Vagina (tissue), 2 donors: Measurements from ENCODE around the gene MCTP2. TPM values are rescaled to one million over a fixed set of nuclear protein-coding genes. Genes with fewer than 3 reads are reported as not detected.

ENCODE experiments used
- DNase-seq, 2 donors: peaks; one replicate each; pipeline ENCODE4 v3.0.0-alpha.2; 2017; ENCODE audit errors: extremely low spot score in 2 of 2
- H3K27ac ChIP-seq: fragments of 200-600 bp; sonication (generic); one replicate; pipeline ENCODE4 v1.5.1; 2019
- H3K27me3 ChIP-seq: fragments of 200-600 bp; sonication (generic); one replicate; pipeline ENCODE4 v1.5.1; 2019
- H3K36me3 ChIP-seq, 2 donors: fragments of 200-600 bp; sonication (generic); one replicate each; pipeline ENCODE4 v1.5.1; 2017 to 2019
- H3K4me1 ChIP-seq: fragments of 200-600 bp; sonication (generic); one replicate; pipeline ENCODE4 v1.5.1; 2019
- H3K4me3 ChIP-seq, 2 donors: fragments of 200-600 bp; sonication (generic); 1 replicate in 1 of 2; 2 replicates in 1 of 2; pipeline ENCODE4 v1.5.1; 2016 to 2019
- H3K9me3 ChIP-seq: fragments of 200-600 bp; sonication (generic); one replicate; pipeline ENCODE4 v1.5.1; 2019
- CTCF ChIP-seq, 3 experiments: fragments of 450-650 bp in 2 of 3; fragments of 200-600 bp in 1 of 3; sonication (generic) in 1 of 3; IDR thresholded peaks; one replicate each; pipeline ENCODE4 v1.5.1; 2017 to 2019; ENCODE audit warnings: antibody characterized with exemption in 3 of 3, mild to moderate bottlenecking in 2 of 3, moderate library complexity in 2 of 3
- POLR2A ChIP-seq, 2 donors: fragments of 450-650 bp; IDR thresholded peaks; one replicate each; pipeline ENCODE4 v1.6.1; 2017; ENCODE audit warnings: antibody characterized with exemption in 2 of 2, mild to moderate bottlenecking in 2 of 2, moderate library complexity in 2 of 2
- POLR2AphosphoS5 ChIP-seq, 2 donors: sonication (generic); formaldehyde crosslinking; IDR thresholded peaks; one replicate each; pipeline ENCODE4 v1.9.0; 2017; ENCODE audit warnings: antibody characterized with exemption in 2 of 2, mild to moderate bottlenecking in 2 of 2, low read depth in 1 of 2; ENCODE audit not compliant: insufficient read depth in 1 of 2
- intact Hi-C: fragments of 100-400 bp; cut with DNase I; formaldehyde crosslinking; loops from one replicate; pipeline ENCODE4 v1.15.1; 2023
- total RNA-seq: library from RNA; depleted of rRNA; stranded (reverse); fragments of >200 nt; gene quantifications from one replicate; pipeline ENCODE4 v1.2.3, GENCODE V29; 2016

The MCTP2 gene
- total RNA-seq, 1 donor from 2014 or later = 21.1 TPM

- Histone ChIP-seq H3K27me3 (no peaks in the 10 kb centered on the region), H3K36me3 (peaks cover 0 to 2% of the 10 kb centered on the region in 2 donors), H3K9me3 (no peaks in the 10 kb centered on the region), H3K27ac (no peak overlapping the region), H3K4me3 (no peak overlapping the region), H3K4me1 (no peaks in the 10 kb centered on the region)
- intact Hi-C loops = no loop called here
- DNase-seq = no peak
- TF ChIP-seq CTCF (IDR thresholded peaks at IDR 0.05) = no peak
These were observed 214.3 kb downstream of the MCTP2 start for GRCh38 chr15:94445566-94446160.

- TF ChIP-seq POLR2AphosphoS5 (IDR thresholded peaks at IDR 0.05; ENCODE audit: insufficient read depth in 1 of 2, low read depth in 1 of 2) (no peak), CTCF (IDR thresholded peaks at IDR 0.05) (no peak), POLR2A (IDR thresholded peaks at IDR 0.05) (no peak)
- Histone ChIP-seq H3K36me3 (no peaks in the 10 kb centered on the region), H3K27me3 (no peaks in the 10 kb centered on the region), H3K4me1 (no peaks in the 10 kb centered on the region), H3K4me3 (no peak overlapping the region), H3K9me3 (no peaks in the 10 kb centered on the region), H3K27ac (no peak overlapping the region)
- intact Hi-C loops = no loop called here
- no peak for DNase-seq
These were observed 215.1 kb downstream of the MCTP2 start for GRCh38 chr15:94446441-94446840.

GRCh38 chr15:94451466-94451865, 220.1 kb downstream of the MCTP2 start:
- H3K36me3 ChIP-seq = no peaks in the 10 kb centered on the region
- H3K4me1 ChIP-seq = no peaks in the 10 kb centered on the region
- no peaks in the 10 kb centered on the region for H3K9me3 ChIP-seq
- no peaks in the 10 kb centered on the region for H3K27me3 ChIP-seq
- TF ChIP-seq CTCF (IDR thresholded peaks at IDR 0.05) (no peak), POLR2A (IDR thresholded peaks at IDR 0.05) (no peak), POLR2AphosphoS5 (IDR thresholded peaks at IDR 0.05; ENCODE audit: insufficient read depth in 1 of 2, low read depth in 1 of 2) (no peak)
- intact Hi-C loops = no loop called here
- no peak overlapping the region for H3K27ac ChIP-seq
- DNase-seq = no peak
- H3K4me3 ChIP-seq = no peak overlapping the region

GRCh38 chr15:94453227-94453988, 222.0 kb downstream of the MCTP2 start:
- no peak for TF ChIP-seq CTCF (IDR thresholded peaks at IDR 0.05)
- no peak for TF ChIP-seq POLR2AphosphoS5 (IDR thresholded peaks at IDR 0.05; ENCODE audit: insufficient read depth in 1 of 2, low read depth in 1 of 2)
- no peak for TF ChIP-seq POLR2A (IDR thresholded peaks at IDR 0.05)
- no peak overlapping the region for H3K4me3 ChIP-seq
- intact Hi-C loops = no loop called here
- no peaks in the 10 kb centered on the region for H3K36me3 ChIP-seq
- H3K27ac ChIP-seq = no peak overlapping the region
- no peaks in the 10 kb centered on the region for H3K27me3 ChIP-seq
- no peak for DNase-seq
- no peaks in the 10 kb centered on the region for H3K9me3 ChIP-seq
- H3K4me1 ChIP-seq = no peaks in the 10 kb centered on the region

GRCh38 chr15:94455297-94455696, 223.9 kb downstream of the MCTP2 start:
- TF ChIP-seq CTCF (IDR thresholded peaks at IDR 0.05) = no peak
- TF ChIP-seq POLR2AphosphoS5 (IDR thresholded peaks at IDR 0.05; ENCODE audit: insufficient read depth in 1 of 2, low read depth in 1 of 2) = no peak
- Histone ChIP-seq H3K36me3 (no peaks in the 10 kb centered on the region), H3K27ac (no peak overlapping the region), H3K4me3 (no peak overlapping the region), H3K4me1 (no peaks in the 10 kb centered on the region), H3K9me3 (no peaks in the 10 kb centered on the region), H3K27me3 (no peaks in the 10 kb centered on the region)
- DNase-seq = no peak
- intact Hi-C loops = no loop called here
